HG03025 (cell line): Measurements from ENCODE around the gene CUL1.

Experiments
- ATAC-seq: cut with Tn5 transposase; IDR thresholded peaks from one replicate; pipeline ENCODE4 v1.9.1; 2021; ENCODE audit warnings: mild to moderate bottlenecking, moderate library complexity; ENCODE audit not compliant: unreplicated experiment, low FRiP score

CUL1 gene

DNA sequence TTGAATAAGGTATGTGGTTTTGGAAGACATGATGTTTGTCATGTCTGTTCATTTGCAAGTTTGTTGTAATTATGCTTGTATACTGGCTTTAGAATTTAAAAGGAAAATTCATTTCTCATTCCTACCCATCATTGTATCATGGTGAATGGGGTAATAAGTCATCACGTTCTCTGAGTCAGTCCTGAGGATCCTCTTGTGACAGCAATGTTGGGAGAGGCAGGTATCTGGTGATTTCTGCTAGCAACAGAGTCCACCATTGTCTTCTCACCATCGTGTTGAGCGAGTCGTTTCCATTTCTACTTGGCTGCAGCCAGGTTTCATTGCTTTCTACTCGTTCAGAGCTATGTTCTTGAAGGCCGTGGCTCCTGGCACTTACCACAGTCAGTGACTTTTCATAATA, 16.3 kb downstream of the CUL1 start:
- ATAC-seq: no peak

DNA sequence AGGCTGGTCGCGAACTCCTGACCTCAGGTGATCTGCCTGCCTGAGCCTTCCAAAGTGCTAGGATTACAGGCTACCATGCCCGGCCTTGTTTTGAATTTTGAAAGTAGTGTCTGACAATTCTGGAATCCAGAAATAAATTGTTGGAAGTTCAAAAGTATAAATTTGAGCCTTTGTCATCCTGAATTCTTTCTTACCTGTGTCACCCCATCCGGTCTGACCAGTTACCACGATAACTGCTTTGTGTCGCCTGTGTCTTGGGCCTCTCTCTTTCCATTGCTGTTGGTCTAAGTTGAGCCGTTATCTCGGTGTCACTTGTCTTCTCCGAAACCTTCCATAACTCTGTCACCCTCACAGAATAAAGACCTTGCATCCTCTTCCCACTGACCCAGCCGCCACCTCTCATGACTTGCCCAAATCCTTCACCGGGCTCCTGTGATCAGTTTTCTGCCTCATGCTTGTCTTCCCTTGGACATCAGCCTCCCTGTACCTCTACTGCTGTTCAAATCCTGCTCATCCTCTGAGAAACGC, 18.6 kb downstream of the CUL1 start:
- ATAC-seq: no peak

DNA sequence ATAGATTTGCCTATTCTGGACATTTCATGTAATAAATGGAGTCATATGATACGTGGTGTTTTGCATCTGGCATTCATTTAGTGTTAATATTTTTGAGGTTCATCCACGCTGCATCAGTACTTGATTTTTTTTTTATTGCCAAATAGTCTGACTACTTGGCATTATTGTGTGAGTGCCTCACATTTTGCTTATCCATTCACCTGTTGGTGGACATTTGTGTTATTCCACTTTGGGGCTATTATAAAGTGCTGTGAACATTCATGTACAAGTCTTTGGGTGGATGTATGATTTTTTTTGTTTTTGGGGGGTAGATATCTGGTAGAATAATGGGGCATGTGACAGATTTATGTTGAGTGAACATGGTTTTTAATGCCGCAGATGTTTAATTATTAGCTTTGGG, 19.7 kb downstream of the CUL1 start:
- no peak for ATAC-seq

GRCh38 chr7:148719753-148720152, 21.1 kb downstream of the CUL1 start:
- no peak for ATAC-seq

DNA sequence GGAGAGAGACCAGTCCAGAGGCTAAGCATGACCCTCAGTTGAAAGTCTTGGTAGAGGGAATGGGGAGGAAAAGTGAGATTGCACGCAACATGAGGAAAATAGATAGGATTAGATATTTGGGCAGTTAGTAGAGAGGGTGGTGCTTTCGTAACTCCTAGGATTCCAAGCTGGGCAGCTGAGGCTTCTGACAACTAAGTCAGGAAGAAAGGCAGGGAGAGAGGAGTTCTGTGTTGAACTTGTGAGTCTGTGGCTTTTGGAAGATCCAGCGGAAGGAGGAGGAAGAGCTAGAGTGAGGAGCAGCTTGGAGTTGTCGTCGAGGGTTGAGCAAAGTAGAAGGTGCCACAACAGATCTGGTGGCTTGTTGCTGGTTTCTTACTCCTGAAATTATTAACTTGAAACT, 21.8 kb downstream of the CUL1 start:
- ATAC-seq: no peak

GRCh38 chr7:148721390-148721789, 22.7 kb downstream of the CUL1 start:
- ATAC-seq: no peak

DNA sequence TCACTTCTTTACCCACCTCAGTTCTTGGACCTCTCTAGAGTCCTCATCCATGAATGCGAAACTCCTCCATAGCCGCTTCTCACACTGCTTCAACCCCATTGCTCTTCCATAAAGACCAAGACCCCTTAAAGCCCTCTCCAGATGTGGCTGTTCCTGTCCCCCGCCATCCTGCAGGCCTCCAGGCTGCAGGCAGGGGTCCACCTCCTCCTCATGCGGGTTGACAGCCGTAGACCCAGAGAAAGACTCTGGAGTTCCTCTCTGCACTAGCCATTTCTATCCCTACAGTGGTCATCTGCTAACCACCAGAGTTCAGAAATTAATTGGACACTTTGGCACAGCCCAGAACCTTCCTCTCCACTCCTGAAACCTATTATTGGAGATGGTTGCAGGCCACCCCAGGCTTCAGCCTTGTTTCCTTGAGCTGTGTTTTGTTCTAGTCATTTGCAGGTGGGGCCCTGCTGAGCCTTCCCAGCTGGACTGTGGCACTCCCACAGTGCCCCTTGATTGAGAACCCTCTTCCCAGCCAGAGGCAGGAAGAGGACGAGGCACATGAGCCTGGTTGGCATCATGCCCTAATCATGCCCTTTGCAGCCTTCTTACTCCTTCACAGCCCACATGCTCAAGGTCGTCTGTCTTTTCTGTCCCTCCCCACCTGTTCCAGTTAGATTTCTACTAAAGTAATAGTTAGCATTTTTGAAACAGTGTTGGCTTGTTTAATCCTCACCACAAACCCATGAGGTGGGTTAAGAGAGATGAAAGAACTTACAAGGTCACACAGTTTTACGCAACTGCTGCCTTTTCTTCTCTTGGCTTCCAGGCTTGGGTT, 23.9 kb downstream of the CUL1 start:
- no peak for ATAC-seq

GRCh38 chr7:148723166-148723559, 24.5 kb downstream of the CUL1 start:
- ATAC-seq: no peak

GRCh38 chr7:148723846-148724245, 25.1 kb downstream of the CUL1 start:
- no peak for ATAC-seq

DNA sequence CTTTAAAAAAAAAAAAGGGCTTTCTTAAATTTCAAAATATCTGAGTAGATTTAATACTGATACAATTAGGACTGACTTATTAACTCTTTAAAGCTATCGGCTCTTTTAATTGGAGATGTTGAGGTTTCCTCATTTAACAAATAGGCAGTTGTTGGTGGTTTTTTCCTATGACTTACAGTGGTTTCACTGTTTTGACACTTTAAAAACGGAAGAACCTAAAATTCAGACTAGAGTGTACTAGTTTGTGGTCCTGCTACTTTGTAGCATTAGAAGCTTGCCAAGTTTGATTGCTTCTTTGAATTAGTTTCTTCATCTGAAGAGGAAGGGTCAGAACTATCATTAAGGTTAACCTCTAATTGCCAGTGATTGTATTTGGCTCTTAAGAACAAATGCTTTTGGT, 27.7 kb downstream of the CUL1 start:
- no peak for ATAC-seq

GRCh38 chr7:148727501-148728278, 29.0 kb downstream of the CUL1 start:
- no peak for ATAC-seq

- ATAC-seq: no peak
Measured at GRCh38 chr7:148729984-148730733, 31.5 kb downstream of the CUL1 start.

- ATAC-seq: no peak
Measured at GRCh38 chr7:148732862-148733261, 34.2 kb downstream of the CUL1 start.

DNA sequence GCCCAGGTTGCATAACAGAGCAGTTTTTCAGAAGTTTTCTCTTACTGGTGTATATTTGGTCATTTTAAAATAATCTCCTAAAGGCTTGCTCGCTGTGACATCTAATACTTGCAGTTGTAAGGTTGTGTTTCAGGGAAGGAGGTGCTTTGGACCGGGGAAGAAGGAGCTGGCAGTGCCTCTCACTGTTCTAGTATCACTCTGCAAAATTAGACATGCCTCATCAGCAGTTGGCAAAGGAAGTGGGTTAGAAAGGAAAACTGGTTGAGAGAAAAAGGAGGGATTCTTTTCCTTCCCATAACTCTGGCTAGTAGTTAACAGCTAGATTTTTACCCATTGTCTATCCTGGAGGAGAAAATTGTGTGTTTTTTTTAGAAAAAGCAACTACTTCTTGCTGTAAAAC, 34.8 kb downstream of the CUL1 start:
- ATAC-seq: no peak

GRCh38 chr7:148735141-148735540, 36.4 kb downstream of the CUL1 start:
- ATAC-seq: no peak

- ATAC-seq: no peak
Measured at GRCh38 chr7:148735967-148736366, 37.3 kb downstream of the CUL1 start.

- no peak for ATAC-seq
Measured at GRCh38 chr7:148738737-148739535, 40.2 kb downstream of the CUL1 start.

DNA sequence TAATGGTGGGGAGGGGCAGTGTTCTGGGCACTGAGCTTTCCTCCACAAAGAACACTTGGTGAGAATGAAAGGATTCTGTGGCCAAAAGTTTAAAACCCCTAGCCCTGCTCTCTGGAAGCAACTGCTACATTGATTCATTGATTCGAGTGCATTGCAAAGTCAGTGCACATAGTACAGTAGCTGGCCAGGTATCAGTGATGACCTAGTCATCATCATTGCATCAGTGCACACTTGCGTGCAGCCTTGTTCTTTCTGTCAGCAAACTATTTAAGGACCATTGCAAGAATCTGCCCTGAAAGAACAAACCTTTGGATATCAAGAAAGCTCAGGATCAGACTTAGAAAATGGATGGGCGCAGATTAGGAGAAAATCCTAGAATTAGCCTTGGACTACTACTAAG, 47.4 kb downstream of the CUL1 start:
- ATAC-seq: no peak

DNA sequence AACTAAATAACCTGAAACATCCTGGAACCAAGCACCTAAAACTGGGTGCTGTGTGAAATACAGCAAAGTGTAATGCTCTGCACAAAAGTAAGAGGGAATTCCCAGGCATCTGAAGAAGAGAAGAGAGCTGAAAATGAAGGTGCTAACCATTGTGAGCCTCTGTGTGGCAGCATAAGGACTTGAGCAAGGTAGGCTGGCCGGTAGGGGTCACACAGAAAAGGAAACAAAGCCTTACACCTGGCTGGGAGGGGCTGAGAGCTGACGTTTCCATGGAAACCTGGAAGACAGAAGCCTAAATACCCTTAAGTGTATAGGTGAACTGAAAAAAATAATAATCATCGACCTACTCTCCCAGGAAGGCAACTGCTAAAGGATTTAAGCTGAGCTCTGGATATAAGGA, 48.6 kb downstream of the CUL1 start:
- no peak for ATAC-seq
